GM19328 (cell line): ENCODE results near the gene TSPAN16.
A peak's percentile ranks its signal among the peaks of the same experiment; 100 is the strongest.
"Not testable (repeated sequence)": the region's sequence is repeated elsewhere in the genome, so short reads cannot be mapped to it uniquely, and the experiment has no call there.

ENCODE experiments used
- ATAC-seq: cut with Tn5 transposase; IDR thresholded peaks from one replicate; pipeline ENCODE4 v1.9.1; 2021; ENCODE audit warnings: mild to moderate bottlenecking, moderate library complexity; ENCODE audit not compliant: unreplicated experiment

Gene TSPAN16

DNA sequence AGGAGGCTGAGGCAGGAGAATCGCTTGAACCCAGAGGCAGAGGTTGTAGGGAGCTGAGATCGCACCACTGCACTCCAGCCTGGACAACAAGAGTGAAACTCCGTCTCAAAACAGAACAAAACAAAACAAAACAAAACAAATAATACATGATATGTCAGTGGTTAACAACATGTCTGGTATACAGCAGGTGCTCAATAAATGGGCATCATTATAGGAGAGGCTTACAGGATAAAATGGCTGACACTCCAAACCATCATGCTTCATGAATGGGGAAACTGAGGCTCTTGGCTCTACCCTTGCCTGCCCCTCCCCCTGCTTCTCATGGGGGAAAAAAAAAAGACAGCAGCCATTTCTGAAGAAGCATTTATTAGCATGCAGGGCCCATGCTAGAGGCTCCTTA, 46.5 kb downstream of the TSPAN16 start:
- no peak for ATAC-seq

DNA sequence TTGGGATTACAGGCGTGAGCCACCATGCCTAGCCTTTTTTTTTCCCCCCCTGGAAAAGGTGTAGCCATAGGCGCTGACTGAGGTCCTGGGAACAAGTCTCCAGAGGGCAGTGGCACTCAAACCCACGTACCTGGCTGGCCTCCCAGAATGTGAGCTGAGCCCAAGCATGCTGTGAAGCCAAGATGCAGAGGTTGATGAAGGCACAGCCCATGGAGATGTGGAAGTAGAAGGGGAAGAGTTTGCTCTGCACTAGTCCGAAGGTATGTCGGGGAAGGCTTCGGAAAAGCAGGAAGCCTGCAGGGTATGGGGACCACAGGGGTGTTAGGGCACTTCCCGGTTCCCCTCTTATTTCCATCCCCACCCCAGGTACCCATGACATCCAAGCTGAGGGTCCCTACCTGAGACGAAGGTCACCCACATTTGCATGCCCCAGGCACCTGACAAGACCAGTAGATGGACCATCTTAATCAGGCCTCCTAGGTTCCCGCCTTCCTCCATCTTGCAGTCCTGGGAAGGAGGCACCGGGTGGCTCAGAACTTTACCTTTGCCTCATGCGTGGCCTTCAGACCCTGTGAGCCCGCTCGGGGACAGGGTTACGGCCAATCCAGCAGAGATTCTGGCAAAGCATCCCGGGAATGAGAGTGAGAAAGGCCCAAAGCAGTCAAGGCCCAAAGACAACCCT, 49.3 kb downstream of the TSPAN16 start:
- no peak for ATAC-seq

DNA sequence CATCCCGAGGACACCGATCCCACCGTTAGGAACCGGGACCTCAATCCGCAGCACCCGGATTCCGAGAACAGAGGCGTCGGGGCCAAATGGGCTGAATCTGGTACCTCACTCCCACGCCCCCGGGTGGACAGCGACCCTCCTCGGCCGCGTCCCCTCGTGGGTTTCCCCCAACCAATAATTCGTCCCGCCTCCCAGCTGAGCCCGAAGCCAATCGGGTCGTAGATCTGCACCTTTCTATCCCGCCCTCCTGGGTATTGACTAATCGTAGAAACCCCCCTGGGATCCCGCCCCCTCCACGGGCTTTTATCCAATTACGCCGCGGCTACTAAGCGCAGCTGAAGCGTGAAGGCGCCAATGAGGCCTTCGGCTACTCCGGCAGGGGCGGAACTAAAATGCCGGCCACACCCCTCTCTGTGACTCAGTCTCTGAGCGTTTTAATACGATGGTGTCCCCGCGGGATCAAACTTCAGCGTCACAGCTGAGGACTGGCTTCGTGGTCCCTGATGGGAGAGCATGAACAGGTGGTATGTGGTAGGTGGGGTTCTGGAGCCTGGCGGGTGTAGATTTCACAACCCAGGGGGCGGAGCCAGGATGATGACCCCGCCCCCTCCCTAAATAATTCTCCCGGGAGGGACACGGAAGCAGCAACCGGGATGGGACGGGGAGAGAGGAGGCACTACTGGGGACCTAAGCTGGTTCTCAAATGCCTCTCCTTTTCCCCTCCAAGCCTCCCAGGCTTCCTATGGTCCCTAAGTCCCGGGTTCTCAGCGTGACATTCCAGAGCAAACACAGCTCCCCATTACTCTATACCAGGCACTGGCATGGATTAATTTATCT, 50.4 kb downstream of the TSPAN16 start, which contains the start of the genes CCDC159 and TMEM205:
CCDC159 (plus strand) TSS at position 416 of the 837 bp plus-strand sequence; CDS start at position 504, 88 bp downstream.
TMEM205 (minus strand) TSS at position 165 of the 837 bp plus-strand sequence. CDS start 649 bp downstream, outside the sequence.
- ATAC-seq: peak; percentile 91

DNA sequence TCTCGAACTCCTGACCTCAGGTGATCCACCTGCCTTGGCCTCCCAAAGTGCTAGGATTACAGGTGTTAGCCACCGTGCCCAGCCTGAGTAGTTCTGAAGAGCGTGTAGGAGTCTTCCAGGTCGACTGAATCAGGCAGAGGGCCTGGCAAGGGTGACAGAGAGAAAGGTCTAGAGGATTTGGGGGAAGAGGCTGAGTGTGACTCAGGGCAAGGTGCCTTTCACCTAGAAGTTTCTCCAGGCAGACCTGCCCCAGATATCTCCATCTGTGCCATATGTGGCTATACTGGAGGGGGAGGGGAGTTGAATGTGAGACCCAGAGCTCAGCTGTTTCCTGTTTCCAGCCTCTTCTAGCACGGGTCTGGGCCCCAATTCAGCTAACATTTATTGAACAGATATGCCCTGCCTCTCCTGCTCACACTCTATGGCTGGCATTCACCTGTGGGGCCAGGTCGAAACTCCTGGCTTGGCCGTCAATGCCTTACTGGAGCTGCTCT, 51.6 kb downstream of the TSPAN16 start:
- no peak for ATAC-seq

DNA sequence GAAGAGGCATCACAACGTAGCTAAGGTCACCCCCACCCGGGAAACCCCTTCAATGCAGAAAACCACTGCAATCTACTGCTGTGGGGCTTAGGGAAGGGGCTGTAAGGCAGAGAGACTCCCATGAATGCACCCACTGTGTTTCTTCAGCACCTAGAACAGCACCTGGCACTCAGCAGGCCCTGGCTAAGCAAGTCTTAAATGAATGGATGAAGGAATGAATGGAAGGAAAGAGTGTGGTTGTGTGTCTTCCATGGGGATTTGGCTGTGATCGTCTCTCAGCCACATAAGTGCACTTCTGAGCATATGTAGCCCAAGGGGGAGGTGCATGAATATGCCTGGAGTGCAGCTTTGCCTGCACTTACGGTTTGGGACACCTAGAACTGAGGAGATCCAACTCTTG, 53.2 kb downstream of the TSPAN16 start:
- ATAC-seq: no peak

DNA sequence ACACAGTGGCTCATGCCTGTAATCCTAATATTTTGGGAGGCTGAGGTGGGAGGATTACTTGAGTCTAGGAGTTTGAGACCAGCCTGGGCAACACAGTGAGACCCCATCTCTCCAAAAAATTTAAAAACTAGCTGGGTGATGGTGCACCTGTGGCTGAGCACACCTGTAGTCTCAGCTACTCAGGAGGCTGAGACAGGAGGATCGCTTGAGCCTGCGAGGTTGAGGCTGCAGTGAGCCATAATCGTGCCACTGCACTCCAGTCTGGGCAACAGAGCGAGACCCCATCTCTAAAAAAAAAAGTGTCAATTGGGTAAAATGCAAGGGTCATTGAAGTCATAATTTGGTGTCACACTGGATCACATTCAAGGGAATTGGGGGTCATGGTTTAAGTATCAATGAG, 58.1 kb downstream of the TSPAN16 start:
- ATAC-seq: not testable (repeated sequence)

DNA sequence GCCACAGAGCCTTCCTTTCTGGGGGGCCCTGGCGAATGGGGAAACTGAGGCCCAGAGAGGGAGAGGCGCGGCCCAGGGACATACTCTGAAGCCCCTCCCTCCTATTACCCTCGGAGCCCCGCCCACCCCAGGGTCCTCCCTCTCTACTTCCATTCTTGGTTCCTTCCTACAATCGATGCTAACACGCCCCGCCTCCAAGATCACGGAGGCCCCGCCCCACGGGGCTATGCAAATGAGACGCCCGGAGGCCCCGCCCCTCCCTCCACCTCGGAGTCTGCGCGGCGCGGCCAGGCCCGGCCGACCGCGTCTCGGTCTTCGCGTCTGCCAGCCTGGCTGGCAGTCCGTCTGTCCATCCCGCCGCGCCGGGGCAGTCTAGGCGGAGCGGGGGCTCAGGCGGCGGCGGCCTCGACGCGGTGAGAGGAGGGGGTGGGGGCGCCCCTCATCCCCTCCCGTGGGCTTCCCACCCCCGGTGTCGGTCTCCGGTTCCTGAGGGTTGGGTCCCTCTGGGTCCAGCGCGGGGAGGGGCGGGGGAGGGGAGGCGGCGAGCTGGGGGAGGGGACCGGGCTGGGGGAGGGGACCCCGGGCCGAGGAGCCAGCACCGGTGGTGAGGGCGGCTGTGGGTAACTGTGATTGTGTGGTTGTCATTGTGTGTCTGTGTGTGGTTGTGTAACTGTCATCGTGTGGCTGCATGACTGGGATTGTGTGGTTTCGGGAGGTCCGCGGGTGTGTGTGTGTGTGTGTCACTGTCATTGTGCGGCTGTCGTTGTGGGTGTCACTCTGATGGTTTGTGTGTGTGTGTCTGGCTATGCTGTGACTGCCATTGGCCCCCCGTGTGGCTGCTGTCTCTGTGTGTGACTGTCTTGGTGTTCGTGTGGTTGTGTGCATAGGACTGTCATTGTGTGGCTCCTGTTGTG, 59.5 kb downstream of the TSPAN16 start, which contains the start of gene PLPPR2:
PLPPR2 (plus strand) TSS at position 273 of the 914 bp plus-strand sequence. CDS start 2,242 bp downstream, outside the sequence.
- no peak for ATAC-seq

DNA sequence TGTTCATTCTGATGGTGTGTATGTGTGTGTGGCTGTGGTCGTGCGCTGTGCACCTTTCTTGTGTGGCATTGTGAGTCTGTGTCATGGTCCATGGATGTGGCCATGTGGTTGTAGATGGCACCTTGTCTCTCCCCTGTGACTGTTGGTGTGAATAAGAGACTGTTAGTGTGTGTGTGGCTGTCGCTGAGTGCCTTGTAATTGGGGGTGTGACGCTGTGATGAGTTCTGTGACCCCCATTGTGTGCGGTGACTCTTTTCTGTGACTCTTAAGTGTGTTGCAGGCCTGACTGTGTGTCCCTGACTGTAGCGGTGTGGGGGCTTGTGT, 60.1 kb downstream of the TSPAN16 start:
- no peak for ATAC-seq

DNA sequence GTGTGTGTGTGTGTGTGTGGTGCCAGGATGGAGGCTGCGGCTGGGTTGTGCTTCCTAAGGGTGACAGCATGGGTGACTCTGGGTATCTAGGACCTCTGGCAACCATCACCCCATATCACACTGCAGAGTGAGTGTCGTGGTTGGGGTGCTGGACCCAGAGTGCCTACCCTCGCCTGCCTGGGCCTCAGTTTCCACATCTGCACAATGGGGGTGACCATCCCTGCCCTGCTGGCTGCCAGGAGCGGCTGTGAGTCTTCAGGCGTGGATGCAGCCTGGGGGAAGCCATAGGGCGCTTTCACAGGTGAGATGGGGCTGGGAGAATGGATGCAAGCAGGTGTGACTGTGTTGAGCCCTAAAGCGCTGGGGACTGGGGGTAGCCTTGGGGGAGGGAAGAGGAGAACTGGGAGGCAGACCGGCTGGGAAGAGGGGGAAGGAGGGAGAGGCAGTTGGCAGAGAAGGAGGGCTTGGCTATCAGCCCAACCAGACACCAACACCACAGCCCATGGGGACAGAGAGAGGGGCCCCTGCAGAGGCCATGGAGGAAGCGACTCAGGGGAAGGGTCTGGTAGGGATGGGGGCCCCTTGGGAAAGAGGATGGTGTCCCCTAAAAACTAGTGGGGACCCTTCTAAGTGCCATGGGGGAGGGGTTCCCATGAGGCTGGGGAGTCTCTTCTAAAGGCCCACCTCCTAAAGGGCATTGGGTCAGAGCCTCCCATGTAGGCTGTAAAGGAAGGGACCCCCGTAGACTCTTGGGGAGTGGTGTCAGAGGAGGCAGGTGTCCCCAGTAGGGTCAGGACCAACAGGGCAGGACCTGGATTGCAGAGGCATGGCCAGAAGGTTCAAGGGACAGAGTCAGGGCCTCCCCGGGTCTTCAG, 61.0 kb downstream of the TSPAN16 start:
- ATAC-seq: no peak

DNA sequence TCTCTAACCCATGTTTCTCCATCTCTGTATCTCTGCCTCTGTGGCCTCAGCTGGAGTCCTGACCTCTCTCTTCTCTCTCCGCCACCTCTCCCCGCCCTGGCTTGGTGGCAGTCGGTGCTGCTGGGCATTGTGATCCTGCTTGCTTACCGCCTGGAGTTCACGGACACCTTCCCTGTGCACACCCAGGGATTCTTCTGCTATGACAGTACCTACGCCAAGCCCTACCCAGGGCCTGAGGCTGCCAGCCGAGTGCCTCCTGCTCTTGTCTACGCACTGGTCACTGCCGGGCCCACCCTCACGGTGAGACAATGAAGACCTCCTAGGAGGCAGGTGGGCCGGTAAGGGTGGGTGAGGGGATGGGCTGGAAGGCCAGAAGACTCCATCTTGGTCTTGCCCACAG, 63.5 kb downstream of the TSPAN16 start:
- no peak for ATAC-seq

DNA sequence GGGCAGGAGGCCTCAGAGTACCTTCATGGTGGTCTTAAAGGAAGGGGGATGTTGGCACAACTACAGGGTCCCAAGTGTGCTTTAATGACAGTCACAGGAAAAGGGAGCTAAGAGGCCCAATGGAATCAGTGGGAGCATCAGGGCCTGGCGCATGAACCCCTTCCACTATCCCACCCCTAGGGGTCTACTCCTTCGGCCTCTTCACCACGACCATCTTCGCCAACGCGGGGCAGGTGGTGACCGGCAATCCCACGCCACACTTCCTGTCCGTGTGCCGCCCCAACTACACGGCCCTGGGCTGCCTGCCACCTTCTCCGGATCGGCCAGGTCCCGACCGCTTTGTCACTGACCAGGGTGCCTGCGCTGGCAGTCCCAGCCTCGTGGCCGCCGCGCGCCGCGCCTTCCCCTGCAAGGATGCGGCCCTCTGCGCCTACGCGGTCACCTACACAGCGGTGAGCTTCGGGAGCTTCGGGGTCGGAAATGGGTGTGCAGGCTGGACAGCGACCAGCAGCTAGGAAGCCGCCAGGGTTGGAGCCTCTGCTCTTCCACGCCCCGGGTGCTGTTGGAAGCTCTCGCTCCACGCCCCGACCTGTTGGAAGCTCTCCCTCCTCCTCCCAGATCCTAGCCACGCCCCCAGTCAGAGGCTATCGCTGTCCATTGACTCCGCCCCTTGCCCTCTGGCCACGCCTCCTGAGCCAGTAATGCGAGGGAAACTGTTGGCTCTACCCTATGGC, 65.2 kb downstream of the TSPAN16 start:
- ATAC-seq: no peak

DNA sequence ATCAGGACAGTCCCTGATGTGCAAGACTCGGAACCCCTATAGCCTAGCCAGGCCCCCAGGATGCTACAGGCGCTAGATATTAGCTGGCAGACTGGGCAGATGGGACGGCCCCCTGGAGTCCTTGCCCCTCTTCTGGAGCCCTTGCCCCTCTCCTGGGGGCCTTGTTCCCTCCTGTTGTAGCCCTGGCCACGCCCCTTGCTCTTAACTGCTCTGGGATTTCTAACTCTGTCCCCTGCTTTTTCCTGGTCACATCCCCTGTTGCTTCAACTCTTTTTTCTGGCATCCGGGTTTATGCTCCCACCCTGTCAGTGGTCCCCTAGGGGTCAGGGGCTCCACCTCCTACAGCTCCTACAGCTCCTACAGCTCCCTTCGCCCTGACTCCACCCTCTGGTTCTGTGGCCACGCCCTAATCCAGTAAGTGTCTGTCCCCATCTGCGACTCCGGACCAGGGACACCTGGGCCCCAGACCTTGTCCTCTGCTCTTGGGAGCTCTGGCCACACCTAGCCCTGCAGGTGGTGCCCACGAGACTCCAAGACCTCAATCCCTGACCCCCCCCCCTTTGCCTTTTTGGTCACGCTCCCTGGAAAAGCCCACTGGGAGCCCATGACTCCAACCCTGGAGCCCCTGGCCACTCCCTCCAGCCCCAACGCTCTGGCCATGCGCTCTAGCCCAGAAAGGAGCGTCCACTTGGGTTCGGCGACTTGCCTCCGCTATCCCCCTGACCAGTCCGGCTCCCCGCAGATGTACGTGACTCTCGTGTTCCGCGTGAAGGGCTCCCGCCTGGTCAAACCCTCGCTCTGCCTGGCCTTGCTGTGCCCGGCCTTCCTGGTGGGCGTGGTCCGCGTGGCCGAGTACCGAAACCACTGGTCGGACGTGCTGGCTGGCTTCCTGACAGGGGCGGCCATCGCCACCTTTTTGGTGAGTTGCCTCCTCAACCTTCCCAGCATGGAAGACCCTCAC, 66.1 kb downstream of the TSPAN16 start:
- ATAC-seq: no peak

DNA sequence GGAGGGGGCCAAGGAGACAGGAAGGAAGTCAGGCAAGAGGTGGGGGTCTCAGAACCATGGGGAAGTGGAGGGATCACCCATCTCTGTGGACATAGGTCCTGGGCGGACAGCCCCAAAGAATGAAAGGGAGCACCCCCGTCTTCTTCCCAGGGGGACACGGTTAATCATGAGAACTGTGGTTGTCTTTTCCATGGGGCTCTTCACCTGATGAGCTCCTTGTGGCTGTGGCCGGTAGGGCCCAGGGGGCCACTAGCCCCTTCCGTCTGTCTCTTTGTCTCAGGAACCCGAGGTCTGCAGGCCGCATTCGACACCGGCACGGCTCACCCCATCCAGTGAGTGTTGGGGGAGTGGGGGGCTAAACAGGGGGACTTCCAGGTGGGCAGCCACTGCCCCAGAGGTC, 67.9 kb downstream of the TSPAN16 start:
- ATAC-seq: no peak

DNA sequence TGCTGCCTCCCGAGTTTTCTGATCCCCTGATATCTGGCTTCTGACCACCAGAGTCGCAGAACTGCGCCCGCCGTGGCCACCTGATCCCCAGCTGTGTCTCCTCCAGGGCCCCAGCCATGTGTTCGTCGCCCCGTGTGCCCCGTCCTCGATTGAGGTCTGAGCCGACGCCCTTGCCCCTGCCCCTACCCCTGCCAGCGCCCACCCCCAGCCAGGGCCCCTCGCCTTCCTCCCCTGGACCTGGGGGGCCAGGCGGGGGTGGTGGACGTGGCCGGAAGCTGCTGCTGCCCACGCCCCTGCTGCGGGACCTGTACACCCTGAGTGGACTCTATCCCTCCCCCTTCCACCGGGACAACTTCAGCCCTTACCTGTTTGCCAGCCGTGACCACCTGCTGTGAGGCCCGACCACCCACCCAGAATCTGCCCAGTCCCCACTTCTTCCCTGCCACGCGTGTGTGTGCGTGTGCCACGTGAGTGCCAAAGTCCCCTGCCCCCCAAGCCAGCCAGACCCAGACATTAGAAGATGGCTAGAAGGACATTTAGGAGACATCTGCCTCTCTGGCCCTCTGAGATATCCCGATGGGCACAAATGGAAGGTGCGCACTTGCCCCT, 68.4 kb downstream of the TSPAN16 start:
- ATAC-seq: no peak

DNA sequence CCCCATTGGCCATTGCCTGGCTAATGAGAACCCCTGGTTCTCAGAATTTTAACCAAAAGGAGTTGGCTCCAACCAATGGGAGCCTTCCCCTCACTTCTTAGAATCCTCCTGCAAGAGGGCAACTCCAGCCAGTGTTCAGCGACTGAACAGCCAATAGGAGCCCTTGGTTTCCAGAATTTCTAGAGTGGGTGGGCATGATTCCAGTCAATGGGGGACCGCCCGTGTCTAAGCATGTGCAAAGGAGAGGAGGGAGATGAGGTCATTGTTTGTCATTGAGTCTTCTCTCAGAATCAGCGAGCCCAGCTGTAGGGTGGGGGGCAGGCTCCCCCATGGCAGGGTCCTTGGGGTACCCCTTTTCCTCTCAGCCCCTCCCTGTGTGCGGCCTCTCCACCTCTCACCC, 69.0 kb downstream of the TSPAN16 start:
- ATAC-seq: no peak
